Mesenchymal stem cell (in vitro differentiated cells and primary cell): ENCODE results near the gene CKB.

Source experiments
- DNase-seq: peaks from one replicate; pipeline ENCODE4 v3.0.0-alpha.2; 2013
- H2AFZ ChIP-seq: one replicate; pipeline ENCODE4 v1.6.1; 2013; ENCODE audit warnings: low read depth, mild to moderate bottlenecking, control low read depth, inconsistent platforms, low read length, moderate library complexity
- H2AK5ac ChIP-seq: 2 replicates; pipeline ENCODE4 v1.6.1; 2013; ENCODE audit warnings: low read length, moderate library complexity, mild to moderate bottlenecking, inconsistent platforms; ENCODE audit not compliant: severe bottlenecking
- H2BK120ac ChIP-seq: one replicate; pipeline ENCODE4 v1.6.1; 2013; ENCODE audit warnings: low read depth, mild to moderate bottlenecking, inconsistent platforms, low read length, moderate library complexity
- H2BK12ac ChIP-seq, 2 experiments: one replicate each; pipeline ENCODE4 v1.6.1; 2013; ENCODE audit warnings: inconsistent platforms in 2 of 2, low read length in 2 of 2, mild to moderate bottlenecking in 2 of 2, moderate library complexity in 2 of 2, control low read depth in 1 of 2
- H2BK15ac ChIP-seq: one replicate; pipeline ENCODE4 v1.6.1; 2013; ENCODE audit warnings: mild to moderate bottlenecking, low read depth, inconsistent platforms; ENCODE audit not compliant: poor library complexity, severe bottlenecking
- H2BK5ac ChIP-seq: 2 replicates; pipeline ENCODE4 v1.6.1; 2013; ENCODE audit warnings: low read depth, mild to moderate bottlenecking, low read length, control low read depth, inconsistent platforms; ENCODE audit not compliant: poor library complexity, severe bottlenecking
- H3K14ac ChIP-seq, 2 experiments: one replicate each; pipeline ENCODE4 v1.6.1; 2013; ENCODE audit warnings: inconsistent platforms in 2 of 2, low read length in 2 of 2, control low read depth in 1 of 2, mild to moderate bottlenecking in 1 of 2, moderate library complexity in 1 of 2
- H3K18ac ChIP-seq, 2 experiments: one replicate each; pipeline ENCODE4 v1.6.1; 2013; ENCODE audit warnings: inconsistent platforms in 2 of 2, low read length in 2 of 2, control low read depth in 1 of 2, low read depth in 1 of 2, mild to moderate bottlenecking in 1 of 2
- H3K23ac ChIP-seq, 2 experiments: one replicate each; pipeline ENCODE4 v1.6.1; 2013; ENCODE audit warnings: inconsistent platforms in 2 of 2, low read length in 2 of 2, mild to moderate bottlenecking in 2 of 2, moderate library complexity in 2 of 2, control low read depth in 1 of 2
- H3K27ac ChIP-seq: 2 replicates; pipeline ENCODE4 v1.5.1; 2013; ENCODE audit warnings: mild to moderate bottlenecking, moderate library complexity, low read length, control low read depth, inconsistent platforms; ENCODE audit not compliant: poor library complexity, severe bottlenecking
- H3K27me3 ChIP-seq, 2 experiments: 2 replicates each; pipeline versions ENCODE4 v1.6.1 to v1.7.0; 2013; ENCODE audit warnings: low read length in 2 of 2, mild to moderate bottlenecking in 2 of 2, moderate library complexity in 2 of 2, control low read depth in 1 of 2, inconsistent platforms in 1 of 2; ENCODE audit not compliant: control insufficient read depth in 1 of 2, insufficient read depth in 1 of 2
- H3K36me3 ChIP-seq, 2 experiments: 2 replicates each; pipeline versions ENCODE4 v1.6.1 to v1.7.0; 2013; ENCODE audit warnings: low read length in 2 of 2, control low read depth in 1 of 2, inconsistent platforms in 1 of 2, low read depth in 1 of 2, mild to moderate bottlenecking in 1 of 2; ENCODE audit not compliant: insufficient read depth in 2 of 2, control insufficient read depth in 1 of 2
- H3K4ac ChIP-seq, 2 experiments: one replicate each; pipeline ENCODE4 v1.6.1; 2013; ENCODE audit warnings: inconsistent platforms in 2 of 2, low read length in 2 of 2, mild to moderate bottlenecking in 2 of 2, moderate library complexity in 2 of 2, control low read depth in 1 of 2, low read depth in 1 of 2
- H3K4me1 ChIP-seq: 2 replicates; pipeline ENCODE4 v1.6.1; 2013; ENCODE audit warnings: low read depth, low read length, control low read depth; ENCODE audit not compliant: control insufficient read depth, insufficient read depth
- H3K4me2 ChIP-seq: 2 replicates; pipeline ENCODE4 v1.6.1; 2013; ENCODE audit warnings: low read length, mild to moderate bottlenecking, inconsistent platforms; ENCODE audit not compliant: poor library complexity, severe bottlenecking
- H3K4me3 ChIP-seq, 2 experiments: 2 replicates each; pipeline versions ENCODE4 v1.5.1 to v1.7.0; 2013; ENCODE audit warnings: low read length in 2 of 2, mild to moderate bottlenecking in 2 of 2, control low read depth in 1 of 2, low read depth in 1 of 2; ENCODE audit not compliant: insufficient read depth in 1 of 2
- H3K79me1 ChIP-seq: replicated peaks from 2 replicates; pipeline ENCODE4 v1.6.1; 2013; ENCODE audit warnings: mild to moderate bottlenecking, control low read depth, low read length, inconsistent platforms; ENCODE audit not compliant: poor library complexity, severe bottlenecking
- H3K9ac ChIP-seq: 2 replicates; pipeline ENCODE4 v1.7.0; 2013; ENCODE audit warnings: mild to moderate bottlenecking, low read length, moderate library complexity
- H3K9me3 ChIP-seq: 2 replicates; pipeline ENCODE4 v1.7.0; 2013; ENCODE audit warnings: mild to moderate bottlenecking, low read length; ENCODE audit not compliant: control insufficient read depth
- H4K8ac ChIP-seq: one replicate; pipeline ENCODE4 v1.6.1; 2013; ENCODE audit warnings: inconsistent platforms, mild to moderate bottlenecking, low read length, moderate library complexity
- H4K91ac ChIP-seq: one replicate; pipeline ENCODE4 v1.6.1; 2013; ENCODE audit warnings: mild to moderate bottlenecking, low read length, inconsistent platforms
- WGBS: methylation state at CpG from one replicate; pipeline ENCODE4 v1.1.7; 2013; ENCODE audit warnings: mixed read lengths; 5-methylcytosine and 5-hydroxymethylcytosine counted together

The CKB gene

DNA sequence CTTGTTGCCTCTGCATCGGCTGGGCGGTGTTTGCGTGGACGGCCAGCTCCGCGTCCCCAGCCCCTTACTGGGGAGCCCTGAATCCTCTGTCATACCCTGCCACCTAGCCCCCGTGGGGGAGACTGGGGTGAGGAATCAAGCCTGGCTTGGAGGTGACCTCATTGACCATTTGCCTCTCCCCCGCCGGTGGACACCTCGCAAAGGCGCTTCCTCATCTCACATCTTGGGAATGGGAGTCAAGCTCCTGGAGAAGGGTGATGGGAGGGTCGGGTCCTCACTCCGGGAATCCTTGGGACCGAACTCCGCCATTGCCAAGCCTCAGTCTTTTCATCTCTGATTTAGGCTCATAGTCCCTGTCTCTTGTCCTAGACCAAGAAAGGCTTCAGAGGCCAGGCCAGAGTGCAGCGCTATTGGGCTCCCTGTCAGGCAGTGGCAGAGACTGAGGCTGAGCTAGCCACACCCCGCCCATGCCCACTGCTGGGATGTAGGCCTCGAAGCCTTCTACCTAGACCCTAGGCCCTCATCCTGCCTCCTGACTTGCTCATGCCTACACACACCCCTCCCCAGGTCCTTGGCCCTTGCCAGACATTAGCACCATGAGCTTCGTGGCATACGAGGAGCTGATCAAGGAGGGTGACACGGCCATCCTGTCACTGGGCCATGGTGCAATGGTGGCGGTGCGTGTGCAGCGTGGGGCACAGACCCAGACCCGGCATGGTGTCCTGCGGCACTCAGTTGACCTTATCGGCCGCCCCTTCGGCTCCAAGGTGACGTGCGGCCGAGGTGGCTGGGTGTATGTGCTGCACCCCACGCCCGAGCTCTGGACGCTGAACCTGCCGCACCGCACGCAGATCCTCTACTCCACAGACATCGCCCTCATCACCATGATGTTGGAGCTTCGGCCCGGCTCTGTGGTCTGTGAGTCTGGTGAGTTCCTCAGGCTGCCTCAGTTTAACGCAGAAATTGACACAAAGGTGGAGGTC lies 7.0 kb upstream of the CKB start:
- Histone ChIP-seq H3K36me3 (peaks cover 18 to 49% of the 10 kb centered on the region in 2 experiments), H3K79me1 (peaks cover 36% of the 10 kb centered on the region), H3K23ac (no peak overlapping the region), H3K4me1 (peaks cover 62% of the 10 kb centered on the region), H2BK15ac (no peak overlapping the region), H2BK120ac (no peak overlapping the region), H3K27ac (no peak overlapping the region), H3K4ac (peak overlapping the region; percentile 37 to 66), H3K14ac (peak overlapping the region in 1 of 2 experiments; percentile 89), H3K9ac (peak overlapping the region; percentile 93), H3K4me3 (peak overlapping the region; percentile 86 to 93), H4K91ac (peak overlapping the region; percentile 83), H3K9me3 (no peaks in the 10 kb centered on the region), H3K4me2 (peak overlapping the region; percentile 75), H3K27me3 (no peaks in the 10 kb centered on the region), H2BK5ac (no peak overlapping the region), H3K18ac (peak overlapping the region in 1 of 2 experiments; percentile 38), H2BK12ac (no peak overlapping the region), H2AFZ (peak overlapping the region; percentile 88), H4K8ac (peak overlapping the region; percentile 83), H2AK5ac (no peak overlapping the region)
- no peak for DNase-seq
- 60% methylated on average over 39 of the region's 42 CpGs for WGBS

DNA sequence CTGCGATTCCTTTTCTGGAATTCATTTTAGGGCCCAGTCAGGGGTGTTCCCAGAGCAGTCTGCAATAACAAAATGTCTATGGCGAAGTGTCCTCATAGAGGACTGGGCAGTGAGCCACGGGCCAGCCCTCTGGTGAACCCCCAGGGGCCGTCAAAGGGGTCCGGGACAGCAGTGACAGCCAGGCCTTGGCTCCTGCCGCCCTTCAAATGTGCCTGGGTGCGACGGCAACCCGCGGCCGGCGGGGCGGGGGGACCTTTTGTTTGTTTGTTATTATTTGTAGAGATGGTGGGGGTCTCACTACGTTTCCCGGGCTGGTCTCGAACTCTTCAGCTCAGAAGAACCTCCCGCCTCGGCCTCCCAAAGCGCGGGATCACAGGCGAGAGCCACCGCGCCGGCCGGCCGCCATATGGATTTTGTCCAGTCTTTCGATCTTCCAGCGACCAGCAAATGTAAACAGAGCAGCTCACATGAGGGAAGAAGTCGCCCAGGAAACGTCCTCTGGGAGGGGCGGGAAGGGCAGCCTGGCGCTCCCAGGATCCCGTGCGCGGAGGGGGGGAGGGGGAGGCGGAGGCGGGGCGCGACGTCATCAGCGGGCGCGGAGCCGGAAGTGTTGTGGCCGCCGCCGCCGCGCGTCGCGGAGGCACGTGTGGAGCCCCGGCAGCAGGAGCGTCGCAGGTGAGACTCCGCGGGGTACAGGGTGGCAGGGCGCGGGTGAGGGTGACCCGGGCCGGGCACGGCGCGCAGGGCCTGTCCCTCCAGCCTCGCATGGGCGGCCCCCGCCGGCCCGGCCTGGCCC lies 6.2 kb upstream of the CKB start, which contains the start of gene TRMT61A:
Gene TRMT61A, plus strand, starts transcription at position 610 of the 796 bp plus-strand sequence. CDS start 783 bp downstream, outside the sequence.
- peak within 1 kb of the TSS; percentile 91 for H2BK120ac ChIP-seq
- peak within 1 kb of the TSS; percentile 86 to 99 for H3K4ac ChIP-seq
- H3K23ac ChIP-seq: no peak within 1 kb of the TSS
- no peaks in the 10 kb centered on the region for H3K9me3 ChIP-seq
- peak within 1 kb of the TSS; percentile 53 to 59 for H2BK12ac ChIP-seq
- H3K4me2 ChIP-seq: peak within 1 kb of the TSS; percentile 90
- H4K8ac ChIP-seq: peak within 1 kb of the TSS; percentile 97
- peak within 1 kb of the TSS; percentile 92 to 93 for H3K18ac ChIP-seq
- H3K4me1 ChIP-seq: peaks cover 70% of the 10 kb centered on the region
- H3K27me3 ChIP-seq: peaks cover 0 to 4% of the 10 kb centered on the region in 2 experiments
- peak within 1 kb of the TSS; percentile 55 for H2AK5ac ChIP-seq
- H4K91ac ChIP-seq: peak within 1 kb of the TSS; percentile 98
- H2BK15ac ChIP-seq: peak within 1 kb of the TSS; percentile 96
- 8% methylated on average over 48 of the region's 70 CpGs for WGBS
- H3K4me3 ChIP-seq: peak within 1 kb of the TSS; percentile 86 to 93
- H3K14ac ChIP-seq: peak within 1 kb of the TSS in 1 of 2 experiments; percentile 89
- peaks cover 18 to 40% of the 10 kb centered on the region in 2 experiments for H3K36me3 ChIP-seq
- H3K79me1 ChIP-seq: peaks cover 36% of the 10 kb centered on the region
- H2BK5ac ChIP-seq: peak within 1 kb of the TSS; percentile 10
- peak within 1 kb of the TSS; percentile 88 for H2AFZ ChIP-seq
- H3K9ac ChIP-seq: peak within 1 kb of the TSS; percentile 93
- peak; percentile 96 for DNase-seq
- H3K27ac ChIP-seq: peak within 1 kb of the TSS; percentile 45

- Histone ChIP-seq H3K27me3 (peaks cover 6 to 10% of the 10 kb centered on the region in 2 experiments), H2AFZ (no peak overlapping the region), H2BK12ac (peak overlapping the region; percentile 53 to 59), H2BK120ac (peak overlapping the region; percentile 91), H3K36me3 (peaks cover 18 to 34% of the 10 kb centered on the region in 2 experiments), H3K4me2 (peak overlapping the region; percentile 90), H3K9ac (peak overlapping the region; percentile 92), H3K23ac (no peak overlapping the region), H3K4me1 (peaks cover 72% of the 10 kb centered on the region), H3K14ac (no peak overlapping the region), H2BK15ac (peak overlapping the region; percentile 96), H3K9me3 (no peaks in the 10 kb centered on the region), H3K27ac (peak overlapping the region; percentile 28), H2BK5ac (peak overlapping the region; percentile 10), H3K79me1 (peaks cover 36% of the 10 kb centered on the region), H4K8ac (peak overlapping the region; percentile 97), H3K4me3 (peak overlapping the region in 1 of 2 experiments; percentile 84), H3K4ac (peak overlapping the region; percentile 86 to 99), H3K18ac (peak overlapping the region; percentile 92 to 93), H4K91ac (peak overlapping the region; percentile 98), H2AK5ac (peak overlapping the region; percentile 55)
- 59% methylated on average over 10 of the region's 10 CpGs for WGBS
- DNase-seq: peak; percentile 41
Measured at GRCh38 chr14:103528146-103528586, 5.5 kb upstream of the CKB start.
